GM12878 (cell line): ENCODE results near the gene FGF12. TPM values are rescaled to one million over a fixed set of nuclear protein-coding genes. Genes with fewer than 3 reads are reported as not detected.

Experiments
- ATAC-seq: fragments of 200-7000 bp; cut with Tn5 transposase; 3 replicates; pipeline ENCODE4 v1.9.1; 2020; ENCODE audit warnings: mild to moderate bottlenecking, moderate library complexity
- BruUV-seq: library from RNA; stranded (reverse); fragments of 400-500 nt; replicated peaks from 2 replicates; lab custom pipeline; 2021; lab: Mats Ljungman, UMichigan
- CTCF ChIA-PET: fragments of 300-600 bp; sonication (Branson Sonifier 250); formaldehyde crosslinking; extraction: SDS; loops from one replicate; lab custom pipeline; 2021; ENCODE audit warnings: inconsistent platforms; lab: Yijun Ruan, JAX
- POLR2A ChIA-PET: fragments of 350-600 bp; formaldehyde crosslinking; extraction: SDS; loops from one replicate; lab custom pipeline; 2021; ENCODE audit warnings: inconsistent platforms; lab: Charles Lee
- RAD21 ChIA-PET: fragments of 300-600 bp; sonication (Branson Sonifier 250); formaldehyde crosslinking; loops from one replicate; lab custom pipeline; 2023; ENCODE audit warnings: antibody characterized with exemption; ENCODE audit not compliant: unreplicated experiment; lab: Charles Lee
- SMC1A ChIA-PET: fragments of 300-600 bp; sonication (Branson Sonifier 250); formaldehyde crosslinking; loops from one replicate; lab custom pipeline; 2023; ENCODE audit not compliant: unreplicated experiment, uncharacterized antibody; lab: Charles Lee
- DNase-seq: peaks from one replicate; pipeline ENCODE4 v3.0.0-alpha.2; 2011; ENCODE audit warnings: low read depth, low spot score
- FAIRE-seq: peaks from 3 replicates; lab custom pipeline; 2011; peaks lifted over from hg19 to GRCh38; lab: Jason Lieb, UNC
- H2AFZ ChIP-seq: 2 replicates; pipeline ENCODE4 v1.6.0; 2011; ENCODE audit warnings: low read depth, low read length, control low read depth; ENCODE audit not compliant: control insufficient read depth
- H3K27ac ChIP-seq: 2 replicates; pipeline ENCODE4 v1.5.1; 2011; ENCODE audit warnings: control low read depth; ENCODE audit not compliant: control insufficient read depth, insufficient read depth
- H3K27me3 ChIP-seq, 2 experiments: replicated peaks in 1 of 2; 2 replicates each; pipeline versions ENCODE4 v1.6.0 to v1.6.1; 2011; ENCODE audit warnings: low read length in 1 of 2; ENCODE audit not compliant: control insufficient read depth in 2 of 2, insufficient read depth in 2 of 2
- H3K36me3 ChIP-seq, 2 experiments: 2 replicates each; pipeline ENCODE4 v1.5.1; 2011; ENCODE audit warnings: low read length in 1 of 2; ENCODE audit not compliant: control insufficient read depth in 2 of 2, insufficient read depth in 2 of 2
- H3K4me1 ChIP-seq: 2 replicates; pipeline ENCODE4 v1.6.1; 2011; ENCODE audit warnings: mild to moderate bottlenecking, low read length, moderate library complexity, mixed read lengths; ENCODE audit not compliant: control insufficient read depth, insufficient read depth
- H3K4me2 ChIP-seq: 2 replicates; pipeline ENCODE4 v1.6.0; 2011; ENCODE audit warnings: control low read depth; ENCODE audit not compliant: control insufficient read depth, insufficient read depth
- H3K4me3 ChIP-seq: fragments of 200-600 bp; sonication (generic); 2 replicates; pipeline ENCODE4 v1.5.1; 2016
- H3K79me2 ChIP-seq: 2 replicates; pipeline ENCODE4 v1.6.0; 2011; ENCODE audit warnings: low read length; ENCODE audit not compliant: control insufficient read depth, insufficient read depth
- H3K9ac ChIP-seq: 2 replicates; pipeline ENCODE4 v1.8.0; 2011; ENCODE audit warnings: low read length, control low read depth, mixed read lengths; ENCODE audit not compliant: control insufficient read depth, insufficient read depth
- H3K9me3 ChIP-seq: replicated peaks from 3 replicates; pipeline ENCODE4 v1.5.1; 2011; ENCODE audit warnings: mild to moderate bottlenecking, low read length; ENCODE audit not compliant: control insufficient read depth, insufficient read depth
- H4K20me1 ChIP-seq: 2 replicates; pipeline ENCODE4 v1.6.0; 2011; ENCODE audit not compliant: control insufficient read depth, insufficient read depth
- BCL3 ChIP-seq: IDR thresholded peaks from 2 replicates; pipeline ENCODE4 v1.6.1; 2011; ENCODE audit warnings: borderline replicate concordance, low read depth, mild to moderate bottlenecking, moderate library complexity, low read length; ENCODE audit not compliant: insufficient read depth, poor library complexity, severe bottlenecking
- BMI1 ChIP-seq: fragments of 450-650 bp; IDR thresholded peaks from 2 replicates; pipeline ENCODE4 v1.6.1; 2016; ENCODE audit warnings: mild to moderate bottlenecking, moderate library complexity, borderline replicate concordance
- CBX5 ChIP-seq: sonication (generic); IDR thresholded peaks from 2 replicates; pipeline ENCODE4 v1.6.1; 2016; ENCODE audit warnings: low read depth, moderate library complexity, mild to moderate bottlenecking, inconsistent platforms
- CEBPB ChIP-seq, 2 experiments: fragments of 150-350 bp in 1 of 2; IDR thresholded peaks; 2 replicates each; pipeline ENCODE4 v1.6.1; 2012 to 2014; ENCODE audit warnings: low read depth in 2 of 2, low read length in 2 of 2, borderline replicate concordance in 1 of 2, inconsistent platforms in 1 of 2
- KLF5 ChIP-seq: fragments of 450-650 bp; IDR thresholded peaks from 2 replicates; pipeline ENCODE4 v1.6.1; 2014; ENCODE audit warnings: mild to moderate bottlenecking; ENCODE audit not compliant: partially characterized antibody
- SIX5 ChIP-seq: IDR thresholded peaks from 2 replicates; pipeline ENCODE4 v1.6.1; 2011; ENCODE audit warnings: mild to moderate bottlenecking, low read depth, low read length, moderate library complexity; ENCODE audit not compliant: severe bottlenecking
- ZBED1 ChIP-seq: IDR thresholded peaks from 2 replicates; pipeline ENCODE4 v1.6.1; 2016; ENCODE audit warnings: borderline replicate concordance
- ZNF274 ChIP-seq: IDR thresholded peaks from one replicate; pipeline ENCODE4 v1.8.0; 2011; ENCODE audit not compliant: insufficient read length, insufficient read depth
- WGBS: methylation state at CpG from one replicate; pipeline ENCODE4 v1.1.6; 2016; ENCODE audit warnings: low lambda C conversion rate; ENCODE audit not compliant: insufficient replicate concordance, insufficient coverage; ENCODE audit errors: missing lambda C conversion rate; 5-methylcytosine and 5-hydroxymethylcytosine counted together
- in situ Hi-C: fragments of 300-500 bp; cut with MboI; formaldehyde crosslinking; loops from 9 replicates; pipeline ENCODE4 v1.14.3; 2018; ENCODE audit warnings: mixed read lengths
- intact Hi-C: fragments of 100-400 bp; cut with micrococcal nuclease; formaldehyde crosslinking; loops from one replicate; pipeline ENCODE4 v1.14.2; 2022; ENCODE audit not compliant: unreplicated experiment
- polyA plus RNA-seq, 11 experiments: library from polyadenylated mRNA; depleted of rRNA in 4 of 11; unstranded in 6 of 11; stranded (reverse) in 5 of 11; fragments of >200 nt; fragmentation: Nextera tagmentation in 4 of 11; fragmentation: Illumina TruSeq in 1 of 11; extraction: Ambion mirVana in 4 of 11; extraction: Trizol in 1 of 11; gene quantifications; 1 replicate in 1 of 11; 2 replicates in 10 of 11; pipeline versions ENCODE4 v1.2.1 to v1.2.3, GENCODE V29; 2011 to 2016; ENCODE audit warnings: inconsistent platforms in 2 of 11, missing spikeins in 2 of 11, low read depth in 1 of 11
- total RNA-seq, 4 experiments: library from RNA; depleted of rRNA in 3 of 4; stranded (reverse); fragments of >200 nt in 3 of 4; fragmentation: Illumina TruSeq in 1 of 4; extraction: Trizol in 1 of 4; gene quantifications; 2 replicates each; pipeline versions ENCODE4 v1.2.1 to v1.2.3, GENCODE V29; 2013 to 2021
- TF ChIP-seq, protein P1 (sequence below): fragments of 450-650 bp; IDR thresholded peaks from 2 replicates; pipeline ENCODE4 v1.6.1; 2017; ENCODE audit warnings: mild to moderate bottlenecking, low read depth, inconsistent platforms; ENCODE audit not compliant: poor library complexity, severe bottlenecking

The FGF12 gene
- total and polyA plus RNA-seq, 10 of the 15 experiments (the other 5 are each of a cell fraction or from before 2014, with no cell fraction given), result 0.03 to 0.43 (median 0.13) TPM; not detected in 7

DNA sequence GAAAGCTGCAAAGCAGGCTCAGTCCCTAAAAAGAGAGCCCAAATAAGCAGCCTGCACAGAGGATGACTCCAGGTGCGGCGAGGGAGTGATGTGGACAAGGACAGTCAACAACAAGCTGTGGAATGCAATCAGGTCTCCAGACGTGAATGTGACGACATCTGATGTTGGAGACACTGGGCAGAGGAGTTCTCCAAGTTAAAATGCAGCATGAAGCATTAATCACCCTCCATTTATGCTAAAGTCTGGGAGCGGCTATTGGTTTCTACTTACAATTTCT lies 316.7 kb downstream of the FGF12 start (continued):
- TF ChIP-seq CBX5, result no peak
- no peak for TF ChIP-seq SIX5

GRCh38 chr3:192409838-192410683 lies 317.3 kb downstream of the FGF12 start:
- ChIA-PET SMC1A (no interaction called here), CTCF (interaction anchor here (1.2 kb wide), 1 partner anchor 13 kb away, joined by 4 read pairs; no protein-coding TSS in a partner anchor), POLR2A (no interaction called here), RAD21 (no interaction called here)
- no peak for TF ChIP-seq KLF5
- TF ChIP-seq, protein P1, sequence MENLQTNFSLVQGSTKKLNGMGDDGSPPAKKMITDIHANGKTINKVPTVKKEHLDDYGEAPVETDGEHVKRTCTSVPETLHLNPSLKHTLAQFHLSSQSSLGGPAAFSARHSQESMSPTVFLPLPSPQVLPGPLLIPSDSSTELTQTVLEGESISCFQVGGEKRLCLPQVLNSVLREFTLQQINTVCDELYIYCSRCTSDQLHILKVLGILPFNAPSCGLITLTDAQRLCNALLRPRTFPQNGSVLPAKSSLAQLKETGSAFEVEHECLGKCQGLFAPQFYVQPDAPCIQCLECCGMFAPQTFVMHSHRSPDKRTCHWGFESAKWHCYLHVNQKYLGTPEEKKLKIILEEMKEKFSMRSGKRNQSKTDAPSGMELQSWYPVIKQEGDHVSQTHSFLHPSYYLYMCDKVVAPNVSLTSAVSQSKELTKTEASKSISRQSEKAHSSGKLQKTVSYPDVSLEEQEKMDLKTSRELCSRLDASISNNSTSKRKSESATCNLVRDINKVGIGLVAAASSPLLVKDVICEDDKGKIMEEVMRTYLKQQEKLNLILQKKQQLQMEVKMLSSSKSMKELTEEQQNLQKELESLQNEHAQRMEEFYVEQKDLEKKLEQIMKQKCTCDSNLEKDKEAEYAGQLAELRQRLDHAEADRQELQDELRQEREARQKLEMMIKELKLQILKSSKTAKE, result no peak
- TF ChIP-seq CEBPB (IDR thresholded peaks at IDR 0.05; ENCODE audit: borderline replicate concordance in 1 of 2, low read depth in 2 of 2, low read length in 2 of 2), result no peak
- TF ChIP-seq ZNF274, result no peak
- TF ChIP-seq BMI1, result no peak
- TF ChIP-seq ZBED1, result no peak
- no peak for TF ChIP-seq BCL3
- Histone ChIP-seq H2AFZ (no peak overlapping the region), H3K4me1 (no peaks in the 10 kb centered on the region), H3K9ac (no peak overlapping the region), H3K4me2 (no peak overlapping the region), H3K27ac (no peak overlapping the region), H3K4me3 (no peak overlapping the region), H3K9me3 (no peaks in the 10 kb centered on the region), H4K20me1 (no peaks in the 10 kb centered on the region), H3K36me3 (no peaks in the 10 kb centered on the region), H3K79me2 (no peaks in the 10 kb centered on the region), H3K27me3 (peaks cover 6 to 11% of the 10 kb centered on the region in 2 experiments)
- in situ Hi-C loops, result no loop called here
- intact Hi-C loops, result no loop called here
- no TSS peak for BruUV-seq
- no peak for DNase-seq
- FAIRE-seq, result no peak
- 5% methylated on average over 44 of the region's 53 CpGs for WGBS
- no peak for ATAC-seq
